CD4-positive, alpha-beta T cell treated with Interleukin-10 for 1 hour (primary cell): ENCODE results near the gene PDCD1.
"Not testable (repeated sequence)": the region's sequence is repeated elsewhere in the genome, so short reads cannot be mapped to it uniquely, and the experiment has no call there.

ENCODE experiments used
- DNase-seq: peaks from one replicate; pipeline ENCODE4 v3.0.0-alpha.2; 2020

PDCD1 gene

DNA sequence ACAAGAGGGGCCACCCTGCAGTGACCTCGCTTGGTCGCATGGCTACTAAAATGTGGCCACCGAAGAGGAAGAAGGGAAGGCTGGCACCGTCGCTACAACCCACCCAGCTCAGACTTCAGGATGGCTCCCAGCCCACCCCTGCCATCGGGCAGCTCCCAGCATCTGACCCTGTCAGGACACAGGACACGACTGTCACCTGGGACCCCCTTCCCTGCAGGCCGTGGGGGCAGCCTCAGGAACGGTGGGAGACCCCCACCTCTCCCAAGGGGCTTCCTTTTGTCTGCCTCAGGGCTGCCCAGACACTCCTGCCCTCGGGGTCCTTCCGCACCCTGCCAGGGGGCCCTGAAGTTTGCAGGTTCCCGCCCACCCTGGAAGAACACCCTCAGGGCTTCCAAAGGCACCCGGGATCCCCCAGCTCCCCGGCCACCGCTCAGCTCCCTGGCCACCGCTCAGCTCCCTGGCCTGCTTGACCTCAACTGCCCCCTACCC lies 18.5 kb upstream of the PDCD1 start:
- no peak for DNase-seq

GRCh38 chr2:241876528-241877196 lies 18.0 kb upstream of the PDCD1 start:
- DNase-seq, result no peak

- not testable (repeated sequence) for DNase-seq
These were observed 17.2 kb upstream of the PDCD1 start for GRCh38 chr2:241875754-241876527.

GRCh38 chr2:241874277-241874925 lies 15.7 kb upstream of the PDCD1 start:
- DNase-seq, result no peak

- DNase-seq, result no peak
These were observed 15.1 kb upstream of the PDCD1 start for GRCh38 chr2:241873803-241874110.

GRCh38 chr2:241873081-241873802 lies 14.5 kb upstream of the PDCD1 start:
- DNase-seq, result no peak

GRCh38 chr2:241872313-241872642 lies 13.6 kb upstream of the PDCD1 start:
- no peak for DNase-seq

DNA sequence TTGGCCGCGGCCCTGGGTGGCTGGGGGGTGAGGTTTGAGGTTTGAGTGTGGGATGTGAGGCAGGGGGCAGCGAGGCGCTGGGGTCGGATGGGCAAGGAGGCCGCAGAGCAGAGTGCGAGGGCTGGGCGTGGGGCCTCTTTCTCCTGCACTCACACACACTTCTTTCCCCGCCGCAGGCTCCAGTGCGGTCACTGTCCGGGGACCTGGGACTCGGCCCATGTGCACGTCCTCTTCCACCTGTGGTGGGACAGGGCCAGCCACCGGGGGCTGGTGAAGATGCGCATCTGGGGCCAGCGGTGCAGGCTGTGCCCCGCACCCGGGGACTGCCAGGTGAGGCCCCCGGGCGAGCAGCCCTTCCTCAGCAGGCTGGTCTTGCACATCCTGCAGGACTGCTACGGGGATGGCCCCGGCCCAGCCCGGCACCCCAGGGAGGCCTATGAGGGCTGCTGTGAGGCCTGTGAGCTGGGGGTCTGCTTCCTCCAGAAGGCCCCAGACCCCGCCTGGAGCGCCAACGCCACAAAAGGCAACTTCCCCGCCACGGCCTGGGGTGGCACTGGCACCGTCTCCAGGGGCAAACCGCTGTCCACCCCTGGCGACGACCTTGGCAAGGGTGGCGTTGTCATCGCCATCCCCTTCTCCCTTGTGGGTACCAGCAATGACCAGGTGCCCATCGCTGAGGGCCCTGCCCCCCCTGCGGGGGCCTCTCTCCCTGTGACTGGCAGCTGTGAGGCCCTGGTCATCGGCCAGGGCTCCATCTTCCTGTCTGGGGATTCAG lies 13.0 kb upstream of the PDCD1 start:
- DNase-seq, result no peak

DNA sequence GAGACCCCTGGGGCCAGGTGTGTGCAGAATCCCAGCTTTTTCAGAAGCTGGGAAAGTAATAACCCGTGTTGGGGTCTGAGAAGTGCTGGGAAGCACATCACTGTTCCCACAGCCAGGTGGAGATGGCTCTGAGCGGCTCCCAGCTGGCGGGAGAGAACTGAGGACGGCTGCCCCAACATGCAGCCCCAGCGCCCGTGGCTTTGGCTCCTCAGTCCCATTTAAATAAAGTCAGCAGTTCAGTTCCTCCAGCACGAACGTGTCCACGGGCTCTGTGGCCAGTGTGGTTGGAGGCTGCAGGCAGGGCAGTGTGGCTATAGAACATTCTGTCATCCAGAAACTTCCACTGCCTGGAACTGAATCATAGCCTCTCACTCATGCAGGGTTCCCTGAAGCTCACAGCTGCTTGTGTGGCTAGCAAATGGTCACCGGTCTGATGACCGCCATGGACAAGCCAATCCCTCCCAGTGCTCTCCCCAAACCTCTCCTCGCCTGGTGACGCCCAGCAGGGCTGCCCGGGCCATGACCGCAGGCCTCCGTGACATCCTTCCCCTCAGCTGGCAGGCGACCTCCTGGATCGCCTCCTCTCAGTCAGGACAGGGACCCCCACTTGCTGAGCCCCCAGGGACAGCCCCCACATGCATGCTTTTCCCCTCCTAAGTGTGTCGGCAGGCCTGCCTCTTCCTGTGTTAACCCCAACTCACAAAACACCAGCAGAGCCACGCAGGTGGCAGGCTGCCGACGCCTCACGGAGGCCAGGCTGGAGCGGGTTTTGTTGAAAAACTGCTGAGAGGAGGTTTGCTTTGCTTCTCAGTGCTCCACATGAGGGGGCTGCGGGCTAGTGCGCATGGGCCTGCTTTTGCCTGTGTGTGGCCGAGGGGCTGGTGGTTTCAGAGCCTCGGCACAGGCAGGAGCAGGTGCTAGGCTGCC lies 12.2 kb upstream of the PDCD1 start:
- DNase-seq, result peak; percentile 65

GRCh38 chr2:241870081-241870541 lies 11.4 kb upstream of the PDCD1 start:
- DNase-seq, result no peak

DNA sequence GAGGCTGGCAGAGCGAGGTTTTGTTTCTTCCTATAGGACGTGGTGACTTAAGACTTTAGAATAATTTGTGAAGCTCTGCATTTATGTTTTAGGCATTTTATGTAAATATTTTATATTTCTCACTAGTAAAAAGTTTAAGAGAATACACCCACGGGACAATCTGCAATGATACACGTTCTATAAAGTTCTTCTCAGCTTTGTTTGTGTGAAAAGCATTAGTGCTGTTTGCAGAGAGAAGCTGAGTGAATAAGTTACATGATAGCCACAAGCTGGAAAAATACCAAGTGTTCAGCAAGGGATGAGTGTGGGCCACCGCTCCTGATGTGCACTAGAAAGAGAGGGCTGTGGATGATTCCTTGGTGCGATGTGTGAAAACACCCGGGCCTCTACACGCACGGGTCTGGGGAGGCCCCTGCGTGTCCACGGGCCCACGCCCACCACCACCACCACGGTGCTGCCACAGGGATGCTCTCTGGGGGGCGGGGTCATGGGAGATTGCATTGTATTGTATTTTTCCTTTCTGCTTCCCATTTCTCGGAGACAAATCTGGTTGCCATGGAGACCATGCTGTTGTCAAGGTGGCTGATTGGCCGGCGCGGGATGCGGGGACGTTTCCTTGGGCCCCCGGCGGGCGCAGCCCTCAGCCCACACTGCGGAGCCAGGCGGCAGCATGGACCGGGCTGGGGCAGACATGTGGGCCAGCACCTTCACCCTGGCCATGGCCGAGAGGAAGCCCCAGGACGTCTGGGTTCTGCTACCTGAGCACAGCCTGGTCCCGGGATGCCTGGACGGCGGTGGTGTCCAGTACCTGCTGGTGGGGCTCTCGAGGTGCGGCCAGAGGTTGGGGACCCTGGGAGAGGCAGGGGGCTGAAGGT lies 10.6 kb upstream of the PDCD1 start, which contains the start of gene RTP5:
Gene RTP5 (plus strand): TSS at position 643 of the 875 bp plus-strand sequence. CDS start 28 bp downstream, at position 671.
- DNase-seq, result no peak

GRCh38 chr2:241868661-241869081 lies 10.0 kb upstream of the PDCD1 start:
- DNase-seq, result peak; percentile 47

DNA sequence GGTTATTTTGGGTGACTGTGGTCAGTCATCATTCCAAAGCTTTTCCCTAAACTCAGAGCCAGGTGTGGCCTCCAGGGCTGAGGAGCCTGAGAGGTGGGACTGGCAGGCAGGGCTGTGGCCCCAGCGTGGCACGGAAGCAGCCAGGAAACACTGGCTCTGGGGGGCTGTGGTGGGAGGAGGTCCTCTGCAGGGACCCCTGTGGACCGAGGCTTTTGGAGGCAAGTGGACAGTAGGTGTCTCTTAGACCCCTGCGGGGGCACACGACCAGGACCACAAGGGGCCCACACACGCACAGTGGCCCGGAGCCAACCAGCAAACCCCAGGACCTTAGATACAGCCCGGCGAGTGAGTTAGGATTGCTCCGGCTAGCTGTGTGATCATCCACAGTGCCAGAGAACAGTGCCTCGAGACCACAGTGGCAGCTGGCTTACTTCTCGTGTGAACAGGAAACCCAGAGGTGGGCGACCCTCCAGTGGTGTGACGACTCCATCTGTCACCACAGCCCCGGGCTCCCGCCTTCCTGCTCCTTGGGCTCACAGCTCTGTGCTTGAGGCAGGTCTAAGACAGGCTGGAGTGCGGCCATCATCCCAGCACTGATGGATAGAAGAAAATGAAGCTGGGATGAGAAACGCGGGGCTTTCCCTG lies 9.2 kb upstream of the PDCD1 start:
- DNase-seq, result peak; percentile 68

DNA sequence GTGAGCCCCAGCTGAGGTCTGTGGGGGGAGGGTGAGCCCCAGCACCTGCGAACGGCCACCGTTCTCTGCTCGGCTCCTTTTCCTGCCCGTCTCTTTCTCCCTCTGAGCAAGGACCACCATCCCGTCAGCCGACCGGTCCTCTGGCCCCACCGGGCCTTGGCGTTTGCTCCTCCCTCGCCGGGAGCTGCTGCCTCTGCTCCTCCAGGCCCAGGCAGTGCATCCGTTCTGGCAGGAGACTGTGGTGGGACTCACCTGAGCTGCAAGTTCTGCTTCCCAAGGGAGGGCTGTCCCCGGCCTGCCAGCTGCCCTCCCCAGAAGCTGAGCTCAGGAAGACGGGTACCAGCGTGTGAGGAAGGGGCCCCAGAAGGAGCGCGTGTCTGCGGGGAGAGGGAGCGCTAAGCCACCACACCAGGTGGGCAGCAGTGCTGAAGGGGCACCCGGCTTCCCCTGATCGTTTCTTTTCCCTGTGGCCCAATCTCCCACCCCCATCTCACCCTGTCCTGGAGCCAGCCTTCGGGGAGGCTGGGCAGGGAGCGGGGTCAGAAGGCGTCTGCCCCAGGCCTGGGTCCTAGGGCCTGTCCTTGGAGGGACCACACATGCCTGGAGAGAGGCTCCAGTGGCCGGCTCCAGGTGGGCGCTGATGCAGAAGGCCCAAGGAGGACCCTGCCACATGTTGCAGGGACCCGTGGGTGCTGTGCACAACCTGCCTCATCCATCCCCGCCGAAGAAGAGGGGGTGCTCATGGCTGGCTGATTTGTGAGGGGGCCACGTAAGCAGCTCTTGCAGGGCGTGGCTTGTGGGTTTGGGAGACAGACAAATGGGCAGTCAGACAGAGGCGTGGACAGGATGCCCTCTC lies 8.3 kb upstream of the PDCD1 start:
- DNase-seq, result no peak

GRCh38 chr2:241865957-241866789 lies 7.5 kb upstream of the PDCD1 start:
- DNase-seq, result peak; percentile 42

GRCh38 chr2:241865416-241865956 lies 6.8 kb upstream of the PDCD1 start:
- peak; percentile 32 for DNase-seq

- DNase-seq, result no peak
These were observed 6.1 kb upstream of the PDCD1 start for GRCh38 chr2:241864850-241865213.
